Stimulated activated CD8-positive, alpha-beta memory T cell treated with anti-CD3 and anti-CD28 coated beads, Interleukin-7, amount 100 ng/mL, for 4 hours (primary cell): Measurements from ENCODE around the gene PDGFRB.

ENCODE experiments used
- DNase-seq, 2 donors: peaks; one replicate each; pipeline ENCODE4 v3.0.0-alpha.2; 2020; ENCODE audit warnings: low read depth in 2 of 2

PDGFRB gene

GRCh38 chr5:150163035-150163434 is 7.4 kb upstream of the PDGFRB start:
- DNase-seq = no peak

- no peak for DNase-seq
Measured at GRCh38 chr5:150162142-150162513, 6.5 kb upstream of the PDGFRB start.

GRCh38 chr5:150161242-150162141 is 5.8 kb upstream of the PDGFRB start:
- peak; percentile 36 to 44 for DNase-seq

- no peak for DNase-seq
Measured at GRCh38 chr5:150160448-150161081, 4.9 kb upstream of the PDGFRB start.

GRCh38 chr5:150159741-150160179 is 4.1 kb upstream of the PDGFRB start:
- DNase-seq = no peak

GRCh38 chr5:150159031-150159430 is 3.4 kb upstream of the PDGFRB start:
- no peak for DNase-seq

GRCh38 chr5:150158170-150158949 is 2.7 kb upstream of the PDGFRB start:
- DNase-seq = no peak

GRCh38 chr5:150157168-150157567 is 1.5 kb upstream of the PDGFRB start:
- no peak for DNase-seq

GRCh38 chr5:150156540-150156939 is 895 bp upstream of the PDGFRB start:
- DNase-seq = no peak

GRCh38 chr5:150156027-150156368 is 353 bp upstream of the PDGFRB start:
- DNase-seq = no peak

- no peak for DNase-seq
Measured at GRCh38 chr5:150154618-150155128, 972 bp downstream of the PDGFRB start.

GRCh38 chr5:150153957-150154617 is 1.6 kb downstream of the PDGFRB start:
- no peak for DNase-seq

GRCh38 chr5:150153483-150153882 is 2.2 kb downstream of the PDGFRB start:
- DNase-seq = no peak

GRCh38 chr5:150152636-150153462 is 2.8 kb downstream of the PDGFRB start:
- no peak for DNase-seq

GRCh38 chr5:150149618-150150017 is 6.0 kb downstream of the PDGFRB start:
- DNase-seq = no peak

- no peak for DNase-seq
Measured at GRCh38 chr5:150148117-150148927, 7.3 kb downstream of the PDGFRB start.

- DNase-seq = no peak
Measured at GRCh38 chr5:150147670-150148069, 8.0 kb downstream of the PDGFRB start.

- DNase-seq = no peak
Measured at GRCh38 chr5:150146862-150147601, 8.6 kb downstream of the PDGFRB start.

GRCh38 chr5:150146235-150146634 is 9.4 kb downstream of the PDGFRB start:
- DNase-seq = no peak
